HG03469 (cell line): ENCODE data around the gene LIMS2.

ENCODE experiments used
- ATAC-seq: cut with Tn5 transposase; IDR thresholded peaks from one replicate; pipeline ENCODE4 v1.9.1; 2021; ENCODE audit warnings: mild to moderate bottlenecking, moderate library complexity, moderate number of reproducible peaks; ENCODE audit not compliant: unreplicated experiment

LIMS2 gene

GRCh38 chr2:127701193-127701650, 25.9 kb upstream of the LIMS2 start, which contains the start of gene SFT2D3:
SFT2D3 (plus strand) TSS chr2:127701497; CDS start chr2:127701529, 32 bp downstream.
- peak; percentile 39 for ATAC-seq

DNA sequence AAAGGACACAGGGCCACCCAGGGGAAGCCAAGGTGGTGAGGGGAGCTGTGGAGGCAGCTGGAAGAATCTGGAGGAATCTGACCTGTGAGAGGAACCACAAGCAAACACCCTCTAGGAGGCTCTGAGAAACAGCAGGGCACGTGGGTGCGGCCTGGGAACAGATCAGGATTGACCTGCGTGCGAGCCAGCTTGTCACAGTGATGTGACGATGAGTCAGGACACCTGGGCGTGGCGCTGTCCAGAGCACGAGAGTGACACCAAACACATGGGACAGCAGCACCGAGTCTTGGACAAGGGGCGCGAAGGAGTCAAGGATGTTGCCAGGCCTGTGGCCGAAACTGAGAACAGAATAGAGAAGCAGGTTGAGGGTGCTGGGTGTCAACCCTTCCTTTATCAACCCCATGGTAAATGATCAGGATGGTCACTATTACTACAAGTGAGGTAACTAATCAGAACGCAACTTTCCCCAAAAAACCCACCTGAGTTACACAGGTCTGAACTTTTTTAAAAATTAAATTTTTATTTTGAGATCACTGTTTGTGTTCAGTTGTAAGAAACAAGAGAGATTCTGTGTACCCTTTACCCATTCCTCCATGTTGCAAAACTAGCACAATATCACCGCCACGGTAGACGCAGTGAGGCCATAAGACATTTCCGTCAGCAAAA, 25.3 kb upstream of the LIMS2 start:
- peak; percentile 66 for ATAC-seq

- no peak for ATAC-seq
Observed at GRCh38 chr2:127698553-127699355, 23.4 kb upstream of the LIMS2 start.

DNA sequence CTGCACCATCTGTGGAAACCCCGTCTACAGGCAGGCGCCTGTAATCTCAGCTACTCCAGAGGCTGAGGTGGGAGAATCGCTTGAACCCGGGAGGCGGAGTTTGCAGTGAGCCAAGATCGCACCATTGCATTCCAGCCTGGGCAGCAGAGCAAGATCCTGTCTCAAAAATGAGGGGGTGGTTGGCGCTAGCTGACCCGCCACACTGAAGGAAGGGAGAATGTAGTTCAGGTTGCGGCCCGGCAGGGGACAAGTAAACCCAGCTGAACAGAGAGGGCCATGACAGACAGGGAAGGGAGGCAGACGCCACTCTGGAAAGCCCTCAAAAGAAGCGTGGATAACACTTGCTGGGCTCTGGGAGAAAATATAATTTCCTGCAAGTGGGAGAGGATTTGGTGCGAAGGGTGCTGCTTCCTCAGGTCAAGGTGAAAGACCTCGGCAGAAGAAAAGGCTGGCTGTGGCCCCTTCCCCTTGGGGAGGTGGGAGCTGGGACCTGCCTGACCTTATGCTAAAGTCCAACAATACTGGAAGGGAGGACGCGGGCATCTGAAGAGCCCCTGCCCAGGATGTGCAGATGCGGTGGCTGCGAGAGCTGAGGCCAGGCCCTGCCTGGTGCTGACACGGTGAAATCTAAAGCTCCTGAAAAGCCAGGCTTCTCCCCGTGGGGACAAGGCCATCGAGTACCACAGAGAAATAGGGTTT, 22.3 kb upstream of the LIMS2 start:
- no peak for ATAC-seq

GRCh38 chr2:127695491-127696472, 20.5 kb upstream of the LIMS2 start:
- ATAC-seq, result no peak

DNA sequence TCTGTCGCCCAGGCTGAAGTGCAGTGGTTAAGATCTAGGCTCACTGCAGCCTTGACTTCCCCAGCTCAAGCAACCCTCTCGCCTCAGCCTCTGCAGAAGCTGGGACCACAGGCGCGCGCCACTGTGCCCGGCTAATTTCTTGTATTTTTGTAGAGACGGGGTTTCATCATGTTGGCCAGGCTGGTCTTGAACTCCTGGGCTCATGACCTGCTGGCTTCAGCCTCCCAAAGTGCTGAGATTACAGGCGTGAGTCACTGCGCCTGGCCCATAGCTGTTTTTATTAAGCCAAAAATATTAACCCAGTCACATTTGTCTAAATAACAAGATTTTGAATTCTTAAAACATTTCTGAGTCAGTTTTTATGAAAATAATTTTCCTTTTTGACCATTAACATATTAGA, 19.7 kb upstream of the LIMS2 start:
- ATAC-seq, result no peak

GRCh38 chr2:127690696-127691095, 15.4 kb upstream of the LIMS2 start:
- ATAC-seq, result no peak

DNA sequence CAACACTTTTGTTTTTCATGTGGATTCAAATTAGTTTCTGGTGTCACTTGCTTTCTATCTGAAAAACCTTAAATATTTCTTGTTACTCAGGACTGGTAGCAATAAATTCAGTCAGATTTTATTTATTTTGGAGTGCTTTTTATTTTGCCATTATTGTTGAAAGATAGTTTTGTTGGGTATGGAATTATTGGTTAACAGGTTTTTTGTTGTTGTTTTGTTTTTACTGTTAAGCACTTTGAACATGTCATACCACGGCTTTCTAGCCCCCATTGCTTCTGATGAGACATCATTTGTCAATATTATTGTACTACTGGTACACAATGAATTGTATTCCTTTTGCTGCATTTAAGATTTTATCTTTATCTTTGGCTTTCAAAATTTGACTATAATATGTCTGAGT, 13.1 kb upstream of the LIMS2 start:
- ATAC-seq, result no peak

DNA sequence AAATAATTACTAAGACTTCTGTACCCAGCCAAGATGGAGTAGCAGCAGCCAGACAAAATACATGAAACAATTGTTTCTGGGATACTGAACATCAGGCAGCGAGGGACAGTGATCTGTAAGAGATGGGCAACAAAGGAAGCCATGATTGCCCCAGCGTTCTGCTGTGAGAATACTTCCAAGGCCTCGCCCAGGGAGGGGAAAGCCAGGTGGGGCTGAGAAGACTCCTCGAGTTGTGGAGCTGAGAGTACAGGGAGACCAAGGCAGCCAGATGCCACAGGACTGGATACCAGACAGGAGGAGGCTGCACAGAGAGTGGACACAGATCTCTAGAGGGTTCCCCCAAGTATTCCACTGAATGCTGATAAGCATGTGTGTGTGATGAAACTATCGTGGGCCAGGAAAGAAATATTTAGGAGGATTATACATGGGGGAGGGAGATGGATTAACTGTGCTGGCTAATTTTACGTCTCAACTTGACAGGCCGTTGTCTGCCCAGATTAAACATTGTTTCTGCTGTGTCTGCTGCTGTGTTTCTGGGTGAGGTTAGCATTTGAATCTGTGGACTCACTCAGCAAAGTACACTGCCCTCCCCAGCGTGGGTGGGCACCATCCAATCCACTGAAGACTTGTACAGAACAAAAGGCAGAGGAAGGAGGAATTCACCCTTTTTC, 10.2 kb upstream of the LIMS2 start:
- ATAC-seq, result no peak

GRCh38 chr2:127683757-127684156, 8.4 kb upstream of the LIMS2 start:
- ATAC-seq, result no peak

GRCh38 chr2:127683056-127683455, 7.7 kb upstream of the LIMS2 start:
- ATAC-seq, result no peak

- ATAC-seq, result no peak
Observed at GRCh38 chr2:127681976-127682857, 6.9 kb upstream of the LIMS2 start.

- no peak for ATAC-seq
Observed at GRCh38 chr2:127681288-127681804, 6.0 kb upstream of the LIMS2 start.

DNA sequence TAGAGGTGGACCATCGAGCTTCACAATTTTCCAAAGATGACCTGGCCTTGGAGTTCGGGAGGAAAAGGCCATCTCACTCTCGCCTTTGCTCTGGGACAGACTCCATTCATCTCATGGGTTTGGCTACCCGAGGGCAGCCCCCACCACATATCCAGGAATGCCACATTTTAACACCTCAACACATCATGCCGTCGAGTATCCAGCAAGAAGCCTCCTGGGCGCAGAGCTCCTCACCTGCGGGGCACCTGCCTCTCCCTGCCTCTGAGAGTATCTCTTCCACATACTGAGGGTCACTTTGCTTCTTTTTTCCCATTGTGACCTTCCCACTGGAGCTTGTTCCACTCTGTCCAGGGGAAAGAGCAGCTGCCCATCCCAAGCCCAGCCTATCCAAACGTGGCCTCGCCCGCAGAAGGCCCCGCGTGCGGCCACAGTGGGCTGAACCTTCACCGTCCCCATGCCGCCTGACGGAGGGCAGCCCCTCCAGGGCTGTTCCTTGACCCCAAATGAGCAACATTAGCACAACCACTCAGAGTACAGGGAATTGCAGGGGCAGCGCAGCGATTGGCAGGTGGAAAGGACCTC, 5.5 kb upstream of the LIMS2 start:
- ATAC-seq, result no peak

DNA sequence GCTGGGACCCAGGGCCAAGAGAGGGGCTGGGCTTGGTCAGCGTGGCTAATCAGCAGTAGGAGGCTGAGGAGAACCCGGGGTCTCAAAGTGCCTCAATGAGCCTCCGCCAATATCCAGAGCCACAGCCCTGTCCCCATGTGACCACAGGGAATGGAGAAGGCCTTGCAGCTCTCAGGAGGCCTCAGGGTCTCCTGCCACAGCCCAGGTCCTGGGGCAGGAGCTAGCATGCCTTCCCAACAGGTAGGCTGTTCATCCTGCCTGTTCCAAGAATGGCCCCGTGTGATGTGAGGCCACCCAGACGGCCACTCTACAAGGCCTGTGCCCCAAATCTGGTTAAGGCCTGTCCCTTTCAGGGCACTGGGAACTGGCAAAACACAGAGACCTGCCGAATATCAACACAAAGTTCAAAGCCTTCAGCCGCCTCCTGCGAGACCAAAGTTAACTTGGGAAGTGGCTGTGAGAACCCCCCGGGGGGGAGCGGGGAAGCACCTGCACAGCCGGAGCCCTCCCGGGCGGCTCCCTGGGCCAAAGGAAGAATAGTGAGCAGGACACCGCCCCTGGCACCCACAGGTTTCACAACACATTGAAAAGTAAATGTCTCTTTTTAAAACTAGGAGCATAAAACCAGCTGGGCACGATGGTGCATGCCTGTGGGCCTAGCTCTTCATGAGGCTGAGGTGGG, 4.5 kb upstream of the LIMS2 start:
- ATAC-seq, result no peak

DNA sequence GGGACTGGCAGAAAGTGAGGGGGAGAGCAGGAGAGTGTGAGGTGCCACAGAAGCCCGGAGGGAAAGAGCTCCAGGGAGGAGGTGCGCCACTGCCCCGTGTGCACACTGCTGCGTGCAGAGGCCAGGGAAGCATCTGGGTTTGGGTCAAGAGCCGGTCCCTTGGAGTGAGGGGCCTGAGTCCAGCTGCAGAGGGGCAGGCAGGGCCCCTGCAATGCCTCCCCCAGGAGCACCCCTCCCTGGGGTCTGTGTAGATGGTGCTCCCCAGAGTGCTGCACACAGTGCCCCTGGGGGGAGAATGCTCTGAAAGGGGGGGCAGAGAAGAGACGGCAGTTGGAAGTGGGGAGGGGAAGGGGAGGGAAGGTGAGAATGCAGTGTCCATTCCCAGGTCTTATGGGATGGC, 3.7 kb upstream of the LIMS2 start:
- ATAC-seq, result no peak

DNA sequence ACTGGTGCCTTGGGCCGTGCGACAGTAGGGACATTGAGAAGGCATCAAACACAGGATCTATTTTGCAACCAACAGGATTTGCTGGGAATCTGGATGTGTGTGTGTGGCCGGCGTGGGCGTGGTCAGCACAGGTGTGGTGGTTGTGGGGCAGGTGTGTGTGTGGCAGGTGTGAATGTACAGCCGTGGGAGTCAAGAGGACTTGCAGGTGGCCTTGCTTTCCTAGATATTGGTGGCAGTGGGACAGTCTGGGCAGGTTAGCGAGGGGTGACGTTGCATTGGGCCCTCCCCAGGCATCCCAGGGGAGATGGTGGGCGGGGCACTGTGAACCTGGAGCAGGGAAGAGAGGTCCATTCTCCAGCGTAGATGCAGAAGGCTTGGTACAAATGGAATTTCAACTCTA, 3.2 kb upstream of the LIMS2 start:
- ATAC-seq, result no peak

- ATAC-seq, result no peak
Observed at GRCh38 chr2:127676906-127677305, 1.6 kb upstream of the LIMS2 start.
